ENCODE measurements around the gene WDR35.

The WDR35 gene

GRCh38 chr2:19989667-19990415 lies at the start of gene WDR35:
Gene WDR35 (minus strand): TSS chr2:19990105. CDS start chr2:19990015, 90 bp downstream.
- H3K4me1 ChIP-seq (ENCODE audit: control insufficient read depth, insufficient read depth, low read length) = no peaks in the 10 kb centered on the region
- no peak within 1 kb of the TSS for H3K9ac ChIP-seq (ENCODE audit: low read length)
- peak within 1 kb of the TSS; percentile 63 for H3K27ac ChIP-seq (ENCODE audit: low read depth, low read length)
- H3K27me3 ChIP-seq (ENCODE audit: control insufficient read depth, insufficient read depth, low read length) = no peaks in the 10 kb centered on the region
- no peaks in the 10 kb centered on the region for H3K36me3 ChIP-seq (ENCODE audit: control insufficient read depth, insufficient read depth, low read length)
- H3K4me3 ChIP-seq (ENCODE audit: low read length) = peak within 1 kb of the TSS; percentile 97

GRCh38 chr2:20037660-20038059 lies 47.8 kb upstream of the WDR35 start:
- Histone ChIP-seq H3K4me3 (ENCODE audit: low read length) (no peak overlapping the region), H3K4me1 (ENCODE audit: control insufficient read depth, insufficient read depth, low read length) (peaks cover 17% of the 10 kb centered on the region), H3K9ac (ENCODE audit: low read length) (no peak overlapping the region), H3K27me3 (ENCODE audit: control insufficient read depth, insufficient read depth, low read length) (no peaks in the 10 kb centered on the region), H3K36me3 (ENCODE audit: control insufficient read depth, insufficient read depth, low read length) (peaks cover 46% of the 10 kb centered on the region), H3K27ac (ENCODE audit: low read depth, low read length) (no peak overlapping the region)

- peaks cover 12% of the 10 kb centered on the region for H3K4me1 ChIP-seq (ENCODE audit: control insufficient read depth, insufficient read depth, low read length)
- no peak overlapping the region for H3K27ac ChIP-seq (ENCODE audit: low read depth, low read length)
- H3K36me3 ChIP-seq (ENCODE audit: control insufficient read depth, insufficient read depth, low read length) = peaks cover 51% of the 10 kb centered on the region
Observed at GRCh38 chr2:20035955-20036666, 46.2 kb upstream of the WDR35 start.

GRCh38 chr2:20034821-20035220 lies 44.9 kb upstream of the WDR35 start:
- Histone ChIP-seq H3K27ac (ENCODE audit: low read depth, low read length) (no peak overlapping the region), H3K36me3 (ENCODE audit: control insufficient read depth, insufficient read depth, low read length) (peaks cover 48% of the 10 kb centered on the region), H3K4me1 (ENCODE audit: control insufficient read depth, insufficient read depth, low read length) (peaks cover 12% of the 10 kb centered on the region), H3K9ac (ENCODE audit: low read length) (no peak overlapping the region), H3K27me3 (ENCODE audit: control insufficient read depth, insufficient read depth, low read length) (no peaks in the 10 kb centered on the region), H3K4me3 (ENCODE audit: low read length) (no peak overlapping the region)

More at GRCh38 chr2:20035955-20036666, 46.2 kb upstream of the WDR35 start:
- Histone ChIP-seq H3K9ac (ENCODE audit: low read length) (no peak overlapping the region), H3K27me3 (ENCODE audit: control insufficient read depth, insufficient read depth, low read length) (no peaks in the 10 kb centered on the region), H3K4me3 (ENCODE audit: low read length) (no peak overlapping the region)

- H3K4me1 ChIP-seq (ENCODE audit: control insufficient read depth, insufficient read depth, low read length) = peaks cover 12% of the 10 kb centered on the region
- H3K4me3 ChIP-seq (ENCODE audit: low read length) = no peak overlapping the region
- H3K36me3 ChIP-seq (ENCODE audit: control insufficient read depth, insufficient read depth, low read length) = peaks cover 43% of the 10 kb centered on the region
- no peaks in the 10 kb centered on the region for H3K27me3 ChIP-seq (ENCODE audit: control insufficient read depth, insufficient read depth, low read length)
- no peak overlapping the region for H3K9ac ChIP-seq (ENCODE audit: low read length)
- peak overlapping the region; percentile 45 for H3K27ac ChIP-seq (ENCODE audit: low read depth, low read length)
Observed at GRCh38 chr2:20034218-20034617, 44.3 kb upstream of the WDR35 start.

- H3K27me3 ChIP-seq (ENCODE audit: control insufficient read depth, insufficient read depth, low read length) = no peaks in the 10 kb centered on the region
- peaks cover 44% of the 10 kb centered on the region for H3K36me3 ChIP-seq (ENCODE audit: control insufficient read depth, insufficient read depth, low read length)
- peaks cover 12% of the 10 kb centered on the region for H3K4me1 ChIP-seq (ENCODE audit: control insufficient read depth, insufficient read depth, low read length)
- peak overlapping the region; percentile 45 for H3K27ac ChIP-seq (ENCODE audit: low read depth, low read length)
- no peak overlapping the region for H3K9ac ChIP-seq (ENCODE audit: low read length)
- no peak overlapping the region for H3K4me3 ChIP-seq (ENCODE audit: low read length)
Observed at GRCh38 chr2:20033322-20033721, 43.4 kb upstream of the WDR35 start.

GRCh38 chr2:20030224-20030623 lies 40.3 kb upstream of the WDR35 start:
- H3K36me3 ChIP-seq (ENCODE audit: control insufficient read depth, insufficient read depth, low read length) = peaks cover 36% of the 10 kb centered on the region

GRCh38 chr2:20027705-20028434 lies 38.0 kb upstream of the WDR35 start:
- H3K4me3 ChIP-seq (ENCODE audit: low read length) = no peak overlapping the region
- H3K27me3 ChIP-seq (ENCODE audit: control insufficient read depth, insufficient read depth, low read length) = no peaks in the 10 kb centered on the region
- H3K27ac ChIP-seq (ENCODE audit: low read depth, low read length) = peak overlapping the region; percentile 57
- peaks cover 15% of the 10 kb centered on the region for H3K36me3 ChIP-seq (ENCODE audit: control insufficient read depth, insufficient read depth, low read length)
- peaks cover 3% of the 10 kb centered on the region for H3K4me1 ChIP-seq (ENCODE audit: control insufficient read depth, insufficient read depth, low read length)
- no peak overlapping the region for H3K9ac ChIP-seq (ENCODE audit: low read length)

More at GRCh38 chr2:20030224-20030623, 40.3 kb upstream of the WDR35 start:
- Histone ChIP-seq H3K4me3 (ENCODE audit: low read length) (no peak overlapping the region), H3K27me3 (ENCODE audit: control insufficient read depth, insufficient read depth, low read length) (no peaks in the 10 kb centered on the region), H3K9ac (ENCODE audit: low read length) (no peak overlapping the region), H3K4me1 (ENCODE audit: control insufficient read depth, insufficient read depth, low read length) (peaks cover 15% of the 10 kb centered on the region), H3K27ac (ENCODE audit: low read depth, low read length) (no peak overlapping the region)

- no peaks in the 10 kb centered on the region for H3K27me3 ChIP-seq (ENCODE audit: control insufficient read depth, insufficient read depth, low read length)
- peak overlapping the region; percentile 57 for H3K27ac ChIP-seq (ENCODE audit: low read depth, low read length)
- H3K9ac ChIP-seq (ENCODE audit: low read length) = no peak overlapping the region
- H3K4me1 ChIP-seq (ENCODE audit: control insufficient read depth, insufficient read depth, low read length) = peaks cover 3% of the 10 kb centered on the region
- H3K4me3 ChIP-seq (ENCODE audit: low read length) = no peak overlapping the region
- peaks cover 12% of the 10 kb centered on the region for H3K36me3 ChIP-seq (ENCODE audit: control insufficient read depth, insufficient read depth, low read length)
Observed at GRCh38 chr2:20027260-20027677, 37.4 kb upstream of the WDR35 start.

- no peak overlapping the region for H3K9ac ChIP-seq (ENCODE audit: low read length)
- no peak overlapping the region for H3K27ac ChIP-seq (ENCODE audit: low read depth, low read length)
- H3K4me3 ChIP-seq (ENCODE audit: low read length) = no peak overlapping the region
- H3K36me3 ChIP-seq (ENCODE audit: control insufficient read depth, insufficient read depth, low read length) = peaks cover 4% of the 10 kb centered on the region
- H3K27me3 ChIP-seq (ENCODE audit: control insufficient read depth, insufficient read depth, low read length) = no peaks in the 10 kb centered on the region
- peaks cover 3% of the 10 kb centered on the region for H3K4me1 ChIP-seq (ENCODE audit: control insufficient read depth, insufficient read depth, low read length)
Observed at GRCh38 chr2:20025065-20025786, 35.3 kb upstream of the WDR35 start.

- no peak overlapping the region for H3K4me3 ChIP-seq (ENCODE audit: low read length)
- no peak overlapping the region for H3K27ac ChIP-seq (ENCODE audit: low read depth, low read length)
- H3K36me3 ChIP-seq (ENCODE audit: control insufficient read depth, insufficient read depth, low read length) = peaks cover 2% of the 10 kb centered on the region
- no peak overlapping the region for H3K9ac ChIP-seq (ENCODE audit: low read length)
- no peaks in the 10 kb centered on the region for H3K27me3 ChIP-seq (ENCODE audit: control insufficient read depth, insufficient read depth, low read length)
- H3K4me1 ChIP-seq (ENCODE audit: control insufficient read depth, insufficient read depth, low read length) = peaks cover 6% of the 10 kb centered on the region
Observed at GRCh38 chr2:20023688-20024087, 33.8 kb upstream of the WDR35 start.
